A549 (cell line): ENCODE results near the gene TBC1D23.
"Not testable (repeated sequence)": the region's sequence is repeated elsewhere in the genome, so short reads cannot be mapped to it uniquely, and the experiment has no call there.

Source experiments
- MAFK ChIP-seq: fragments of 450-650 bp; IDR thresholded peaks from 2 replicates; pipeline ENCODE4 v1.6.1; 2014; ENCODE audit not compliant: partially characterized antibody
- TF ChIP-seq, protein P1 (sequence below): fragments of >200 bp; sonication (Bioruptor Twin); formaldehyde crosslinking; IDR thresholded peaks from 3 replicates; pipeline ENCODE4 v1.5.1; 2016

DNA sequence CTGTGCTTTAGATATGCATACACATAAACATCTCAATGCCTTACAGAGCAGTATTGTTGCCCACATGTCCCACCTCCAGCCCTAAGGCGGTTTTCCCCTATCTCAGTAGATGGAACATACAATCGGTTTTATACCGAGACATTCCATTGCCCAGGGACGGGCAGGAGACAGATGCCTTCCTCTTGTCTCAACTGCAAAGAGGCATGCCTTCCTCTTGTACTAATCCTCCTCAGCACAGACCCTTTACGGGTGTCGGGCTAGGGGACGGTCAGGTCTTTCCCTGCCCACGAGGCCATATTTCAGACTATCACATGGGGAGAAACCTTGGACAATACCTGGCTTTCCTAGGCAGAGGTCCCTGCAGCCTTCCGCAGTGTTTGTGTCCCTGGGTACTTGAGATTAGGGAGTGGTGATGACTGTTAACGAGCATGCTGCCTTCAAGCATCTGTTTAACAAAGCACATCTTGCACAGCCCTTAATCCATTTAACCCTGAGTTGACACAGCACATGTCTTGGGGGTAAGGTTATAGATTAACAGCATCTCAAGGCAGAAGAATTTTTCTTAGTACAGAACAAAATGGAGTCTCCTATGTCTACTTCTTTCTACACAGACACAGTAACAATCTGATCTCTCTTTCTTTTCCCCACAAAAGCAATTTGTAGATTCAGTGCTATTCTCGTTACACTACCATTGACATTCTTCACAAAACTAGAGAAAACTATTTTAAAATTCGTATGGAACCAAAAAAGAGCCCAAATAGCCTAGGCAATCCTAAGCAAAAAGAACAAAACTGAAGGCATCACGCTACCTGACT is 12.2 kb downstream of the TBC1D23 start:
- TF ChIP-seq MAFK, result not testable (repeated sequence)
- TF ChIP-seq, protein P1, sequence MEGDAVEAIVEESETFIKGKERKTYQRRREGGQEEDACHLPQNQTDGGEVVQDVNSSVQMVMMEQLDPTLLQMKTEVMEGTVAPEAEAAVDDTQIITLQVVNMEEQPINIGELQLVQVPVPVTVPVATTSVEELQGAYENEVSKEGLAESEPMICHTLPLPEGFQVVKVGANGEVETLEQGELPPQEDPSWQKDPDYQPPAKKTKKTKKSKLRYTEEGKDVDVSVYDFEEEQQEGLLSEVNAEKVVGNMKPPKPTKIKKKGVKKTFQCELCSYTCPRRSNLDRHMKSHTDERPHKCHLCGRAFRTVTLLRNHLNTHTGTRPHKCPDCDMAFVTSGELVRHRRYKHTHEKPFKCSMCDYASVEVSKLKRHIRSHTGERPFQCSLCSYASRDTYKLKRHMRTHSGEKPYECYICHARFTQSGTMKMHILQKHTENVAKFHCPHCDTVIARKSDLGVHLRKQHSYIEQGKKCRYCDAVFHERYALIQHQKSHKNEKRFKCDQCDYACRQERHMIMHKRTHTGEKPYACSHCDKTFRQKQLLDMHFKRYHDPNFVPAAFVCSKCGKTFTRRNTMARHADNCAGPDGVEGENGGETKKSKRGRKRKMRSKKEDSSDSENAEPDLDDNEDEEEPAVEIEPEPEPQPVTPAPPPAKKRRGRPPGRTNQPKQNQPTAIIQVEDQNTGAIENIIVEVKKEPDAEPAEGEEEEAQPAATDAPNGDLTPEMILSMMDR, result not testable (repeated sequence)
